ENCODE data around the gene RIN1. TPM values are rescaled to one million over a fixed set of nuclear protein-coding genes. Genes with fewer than 3 reads are reported as not detected.
A peak's percentile ranks its signal among the peaks of the same experiment; 100 is the strongest.

The RIN1 gene
- total and polyA plus RNA-seq, 2 of the 13 experiments (the other 11 are each of a cell fraction or from before 2014, with no cell fraction given), result 2.4 to 4.1 TPM

- peak; percentile 63; the same call in 1 of the 2 replicates for TF ChIP-seq ZIK1 (CRISPR knock-in tag; IDR thresholded peaks at IDR 0.05; ENCODE audit: borderline replicate concordance, low read depth)
- TF ChIP-seq RXRB (CRISPR knock-in tag; IDR thresholded peaks at IDR 0.05; ENCODE audit: borderline replicate concordance), result peak; percentile 68; the same call in 1 of the 2 replicates
- no peak for TF ChIP-seq NFAT5 (CRISPR knock-in tag; IDR thresholded peaks at IDR 0.05)
- peak; percentile 91 for TF ChIP-seq HDAC2 (CRISPR knock-in tag; IDR thresholded peaks at IDR 0.05)
- peak; percentile 82; the same call in 1 of the 2 replicates for TF ChIP-seq ZFP1 (CRISPR knock-in tag; IDR thresholded peaks at IDR 0.05)
- TF ChIP-seq ZHX2 (IDR thresholded peaks at IDR 0.05; ENCODE audit: low read depth), result peak; percentile 55; the same call in 1 of the 2 replicates
- TF ChIP-seq ZHX2 (CRISPR knock-in tag; IDR thresholded peaks at IDR 0.05; ENCODE audit: borderline replicate concordance), result no peak
- 0 out of 2 replicates have a peak, but pooled peaks have one; percentile 41 for TF ChIP-seq BCL6 (CRISPR knock-in tag; IDR thresholded peaks at IDR 0.05)
- no peak for TF ChIP-seq MBNL3 (CRISPR knock-in tag; conservative IDR thresholded peaks at IDR 0.05)
- TF ChIP-seq GATAD2A (CRISPR knock-in tag; IDR thresholded peaks at IDR 0.05), result peak; percentile 88
- TF ChIP-seq ZNF605 (CRISPR knock-in tag; IDR thresholded peaks at IDR 0.05), result peak; percentile 67
- peak; percentile 83 for TF ChIP-seq TEAD3 (CRISPR knock-in tag; optimal IDR thresholded peaks at IDR 0.05; ENCODE audit: borderline replicate concordance)
- TF ChIP-seq HNF4G (IDR thresholded peaks at IDR 0.05; ENCODE audit: borderline replicate concordance, low read depth, low read length), result peak; percentile 57; the same call in 1 of the 2 replicates
- TF ChIP-seq HNF4G (CRISPR knock-in tag; IDR thresholded peaks at IDR 0.05; ENCODE audit: borderline replicate concordance, low read depth), result no peak
- TF ChIP-seq ZNF629 (CRISPR knock-in tag; conservative IDR thresholded peaks at IDR 0.05), result 0 out of 2 replicates have a peak, but pooled peaks have one; percentile 35
- TF ChIP-seq UBTF (CRISPR knock-in tag; IDR thresholded peaks at IDR 0.05), result peak; percentile 66
These were observed at the start of gene RIN1 (continued) for GRCh38 chr11:66336234-66337102.

Data from HepG2 (cell line).